Caco-2 (cell line): ENCODE results near the gene PBRM1. TPM values are rescaled to one million over a fixed set of nuclear protein-coding genes. Genes with fewer than 3 reads are reported as not detected.

ENCODE experiments used
- BruUV-seq: library from RNA; stranded (reverse); fragments of 400-500 nt; replicated peaks from 2 replicates; lab custom pipeline; 2021; lab: Mats Ljungman, UMichigan
- CTCF ChIA-PET: fragments of 300-600 bp; sonication (Branson Sonifier 250); formaldehyde crosslinking; loops from one replicate; lab custom pipeline; 2022; ENCODE audit warnings: antibody characterized with exemption; lab: Charles Lee
- POLR2A ChIA-PET: fragments of 300-600 bp; sonication (Branson Sonifier 250); formaldehyde crosslinking; loops from one replicate; lab custom pipeline; 2022; ENCODE audit warnings: antibody characterized with exemption; lab: Charles Lee
- DNase-seq, 2 experiments: peaks; one replicate each; pipeline versions ENCODE4 v3.0.0 to v3.0.0-alpha.2; 2020 to 2022
- H3K27me3 ChIP-seq: replicated peaks from 2 replicates; pipeline ENCODE4 v1.6.0; 2011; ENCODE audit warnings: low read length; ENCODE audit not compliant: control insufficient read depth, insufficient read depth
- H3K36me3 ChIP-seq: 2 replicates; pipeline ENCODE4 v1.5.1; 2011; ENCODE audit warnings: low read length; ENCODE audit not compliant: control insufficient read depth, insufficient read depth
- H3K4me1 ChIP-seq: fragments of 250-450 bp; sonication (Bioruptor Pico); 2 replicates; pipeline ENCODE4 v1.5.1; 2020; ENCODE audit warnings: mild to moderate bottlenecking
- H3K4me3 ChIP-seq: 2 replicates; pipeline ENCODE4 v1.5.1; 2011; ENCODE audit warnings: low read depth, mild to moderate bottlenecking, control low read depth, low read length
- H3K9me3 ChIP-seq: fragments of 250-450 bp; sonication (Bioruptor Pico); 2 replicates; pipeline ENCODE4 v1.5.1; 2020; ENCODE audit warnings: mild to moderate bottlenecking, moderate library complexity
- H3K27ac Mint-ChIP-seq: one replicate; pipeline ENCODE4 v1.8.0; 2022; ENCODE audit warnings: mixed read lengths; ENCODE audit not compliant: unreplicated experiment
- H3K27me3 Mint-ChIP-seq: one replicate; pipeline ENCODE4 v1.8.0; 2022; ENCODE audit warnings: mixed read lengths; ENCODE audit not compliant: insufficient read depth, unreplicated experiment
- H3K36me3 Mint-ChIP-seq: one replicate; pipeline ENCODE4 v1.8.0; 2022; ENCODE audit warnings: mild to moderate bottlenecking, mixed read lengths; ENCODE audit not compliant: insufficient read depth, unreplicated experiment
- H3K4me1 Mint-ChIP-seq: one replicate; pipeline ENCODE4 v1.8.0; 2022; ENCODE audit warnings: low read depth, mixed read lengths; ENCODE audit not compliant: unreplicated experiment
- H3K4me3 Mint-ChIP-seq: one replicate; pipeline ENCODE4 v1.8.0; 2022; ENCODE audit warnings: mild to moderate bottlenecking, moderate library complexity, mixed read lengths; ENCODE audit not compliant: unreplicated experiment
- H3K9me3 Mint-ChIP-seq: one replicate; pipeline ENCODE4 v1.8.0; 2022; ENCODE audit warnings: mixed read lengths; ENCODE audit not compliant: unreplicated experiment
- CTCF ChIP-seq, 2 experiments: fragments of 200-600 bp in 1 of 2; IDR thresholded peaks; 1 replicate in 1 of 2; 2 replicates in 1 of 2; pipeline versions ENCODE4 v1.5.1 to v1.8.0; 2011 to 2022; ENCODE audit warnings: antibody characterized with exemption in 1 of 2, control low read depth in 1 of 2, inconsistent platforms in 1 of 2, low read depth in 1 of 2, low read length in 1 of 2, mild to moderate bottlenecking in 1 of 2, moderate library complexity in 1 of 2; ENCODE audit not compliant: insufficient read depth in 1 of 2, severe bottlenecking in 1 of 2, unreplicated experiment in 1 of 2
- intact Hi-C: fragments of 100-400 bp; cut with micrococcal nuclease; formaldehyde crosslinking; loops from one replicate; pipeline ENCODE4 v1.10.0; 2022; ENCODE audit not compliant: unreplicated experiment
- total RNA-seq: library from RNA; stranded (reverse); gene quantifications from 2 replicates; pipeline ENCODE4 v1.2.3, GENCODE V29; 2022

The PBRM1 gene
- total RNA-seq, 1 experiment from 2014 or later = 50.7 TPM

GRCh38 chr3:52703341-52703740 is 17.6 kb upstream of the PBRM1 start:
- no peaks in the 10 kb centered on the region for H3K9me3 ChIP-seq
- peaks cover 7% of the 10 kb centered on the region for H3K4me1 Mint-ChIP-seq
- no peak overlapping the region for H3K27ac Mint-ChIP-seq
- H3K9me3 Mint-ChIP-seq = no peaks in the 10 kb centered on the region
- ChIA-PET CTCF (no interaction called here), POLR2A (no interaction called here)
- peaks cover 21% of the 10 kb centered on the region for H3K36me3 Mint-ChIP-seq
- H3K4me3 Mint-ChIP-seq = no peak overlapping the region
- DNase-seq = no peak
- no peak overlapping the region for H3K4me3 ChIP-seq
- no TSS peak for BruUV-seq
- H3K4me1 ChIP-seq = peaks cover 9% of the 10 kb centered on the region; the same call in 1 of the 2 replicates
- intact Hi-C loops = no loop called here
- H3K36me3 ChIP-seq = no peaks in the 10 kb centered on the region
- no peaks in the 10 kb centered on the region for H3K27me3 ChIP-seq
- TF ChIP-seq CTCF (IDR thresholded peaks at IDR 0.05; ENCODE audit: insufficient read depth in 1 of 2, low read depth in 1 of 2, low read length in 1 of 2, severe bottlenecking in 1 of 2, unreplicated experiment in 1 of 2) = no peak
- H3K27me3 Mint-ChIP-seq = no peaks in the 10 kb centered on the region

GRCh38 chr3:52697632-52697965 is 11.9 kb upstream of the PBRM1 start:
- Histone ChIP-seq H3K4me3 (no peak overlapping the region), H3K9me3 (no peaks in the 10 kb centered on the region), H3K27me3 (no peaks in the 10 kb centered on the region), H3K4me1 (no peaks in the 10 kb centered on the region), H3K36me3 (peaks cover 1% of the 10 kb centered on the region; the same call in 1 of the 2 replicates)
- POLR2A ChIA-PET = no interaction called here
- no TSS peak for BruUV-seq
- Mint-ChIP-seq H3K27me3 (no peaks in the 10 kb centered on the region), H3K4me3 (no peak overlapping the region), H3K36me3 (peaks cover 71% of the 10 kb centered on the region), H3K27ac (no peak overlapping the region), H3K4me1 (no peaks in the 10 kb centered on the region), H3K9me3 (no peaks in the 10 kb centered on the region)
- no peak for TF ChIP-seq CTCF (IDR thresholded peaks at IDR 0.05; ENCODE audit: insufficient read depth in 1 of 2, low read depth in 1 of 2, low read length in 1 of 2, severe bottlenecking in 1 of 2, unreplicated experiment in 1 of 2)
- CTCF ChIA-PET = interaction anchor here (0.6 kb wide), 1 partner anchor 145 kb away, joined by 4 read pairs; no protein-coding TSS in a partner anchor
- no peak for DNase-seq
- intact Hi-C loops = no loop called here

GRCh38 chr3:52696830-52697631 is 11.3 kb upstream of the PBRM1 start:
- Mint-ChIP-seq H3K4me1 (no peaks in the 10 kb centered on the region), H3K36me3 (peaks cover 76% of the 10 kb centered on the region), H3K4me3 (no peak overlapping the region), H3K27me3 (no peaks in the 10 kb centered on the region), H3K27ac (no peak overlapping the region), H3K9me3 (no peaks in the 10 kb centered on the region)
- Histone ChIP-seq H3K4me1 (no peaks in the 10 kb centered on the region), H3K9me3 (no peaks in the 10 kb centered on the region), H3K27me3 (no peaks in the 10 kb centered on the region), H3K36me3 (peaks cover 1% of the 10 kb centered on the region; the same call in 1 of the 2 replicates), H3K4me3 (no peak overlapping the region)
- no peak for TF ChIP-seq CTCF (IDR thresholded peaks at IDR 0.05; ENCODE audit: insufficient read depth in 1 of 2, low read depth in 1 of 2, low read length in 1 of 2, severe bottlenecking in 1 of 2, unreplicated experiment in 1 of 2)
- intact Hi-C loops = no loop called here
- DNase-seq = no peak
- ChIA-PET POLR2A (no interaction called here), CTCF (interaction anchor here (0.6 kb wide), 1 partner anchor 144 kb away, joined by 4 read pairs; no protein-coding TSS in a partner anchor)
- BruUV-seq = no TSS peak
